ENCODE data around the gene OARD1.

- TF ChIP-seq, protein P1, sequence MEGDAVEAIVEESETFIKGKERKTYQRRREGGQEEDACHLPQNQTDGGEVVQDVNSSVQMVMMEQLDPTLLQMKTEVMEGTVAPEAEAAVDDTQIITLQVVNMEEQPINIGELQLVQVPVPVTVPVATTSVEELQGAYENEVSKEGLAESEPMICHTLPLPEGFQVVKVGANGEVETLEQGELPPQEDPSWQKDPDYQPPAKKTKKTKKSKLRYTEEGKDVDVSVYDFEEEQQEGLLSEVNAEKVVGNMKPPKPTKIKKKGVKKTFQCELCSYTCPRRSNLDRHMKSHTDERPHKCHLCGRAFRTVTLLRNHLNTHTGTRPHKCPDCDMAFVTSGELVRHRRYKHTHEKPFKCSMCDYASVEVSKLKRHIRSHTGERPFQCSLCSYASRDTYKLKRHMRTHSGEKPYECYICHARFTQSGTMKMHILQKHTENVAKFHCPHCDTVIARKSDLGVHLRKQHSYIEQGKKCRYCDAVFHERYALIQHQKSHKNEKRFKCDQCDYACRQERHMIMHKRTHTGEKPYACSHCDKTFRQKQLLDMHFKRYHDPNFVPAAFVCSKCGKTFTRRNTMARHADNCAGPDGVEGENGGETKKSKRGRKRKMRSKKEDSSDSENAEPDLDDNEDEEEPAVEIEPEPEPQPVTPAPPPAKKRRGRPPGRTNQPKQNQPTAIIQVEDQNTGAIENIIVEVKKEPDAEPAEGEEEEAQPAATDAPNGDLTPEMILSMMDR (IDR thresholded peaks at IDR 0.05): no peak
- TF ChIP-seq POLR2AphosphoS5 (IDR thresholded peaks at IDR 0.05): no peak
Measured at GRCh38 chr6:41017663-41018062, 54.5 kb downstream of the OARD1 start.

Measured in esophagus muscularis mucosa (tissue), 3 donors.